IMR-90 (cell line): ENCODE results near the gene ERICH2. TPM values are rescaled to one million over a fixed set of nuclear protein-coding genes. Genes with fewer than 3 reads are reported as not detected.

Source experiments
- ATAC-seq: fragments of 200-7000 bp; cut with Tn5 transposase; 2 replicates; pipeline ENCODE4 v1.9.1; 2020; ENCODE audit warnings: low read depth, mild to moderate bottlenecking, moderate library complexity
- BruUV-seq: library from RNA; stranded (reverse); fragments of 400-500 nt; replicated peaks from 2 replicates; lab custom pipeline; 2021; lab: Mats Ljungman, UMichigan
- CTCF ChIA-PET: fragments of 300-600 bp; formaldehyde crosslinking; extraction: SDS; loops from one replicate; lab custom pipeline; 2021; ENCODE audit warnings: antibody characterized with exemption; lab: Yijun Ruan, JAX
- POLR2A ChIA-PET: fragments of 300-600 bp; sonication (Branson Sonifier 250); formaldehyde crosslinking; loops from one replicate; lab custom pipeline; 2022; ENCODE audit warnings: antibody characterized with exemption; ENCODE audit not compliant: unreplicated experiment; lab: Charles Lee
- DNase-seq: peaks from one replicate; pipeline ENCODE4 v3.0.0; 2013
- H2AFZ ChIP-seq: replicated peaks from 2 replicates; pipeline ENCODE3; 2013; ENCODE audit warnings: low read length, mild to moderate bottlenecking; ENCODE audit not compliant: poor library complexity
- H2AK5ac ChIP-seq: 2 replicates; pipeline ENCODE4 v1.6.1; 2013; ENCODE audit warnings: low read depth, low read length, inconsistent platforms
- H2AK9ac ChIP-seq: replicated peaks from 2 replicates; pipeline ENCODE3; 2013; ENCODE audit warnings: mild to moderate bottlenecking, low read depth, low read length, moderate library complexity; ENCODE audit not compliant: poor library complexity
- H2BK120ac ChIP-seq: 2 replicates; pipeline ENCODE4 v1.6.1; 2013; ENCODE audit warnings: low read depth, low read length, inconsistent platforms
- H2BK15ac ChIP-seq: 3 replicates; pipeline ENCODE4 v1.6.1; 2013; ENCODE audit warnings: low read depth, low read length, inconsistent platforms
- H2BK20ac ChIP-seq: 2 replicates; pipeline ENCODE4 v1.6.1; 2013; ENCODE audit warnings: low read depth, mild to moderate bottlenecking, inconsistent platforms, low read length, moderate library complexity
- H2BK5ac ChIP-seq: 2 replicates; pipeline ENCODE4 v1.6.1; 2013; ENCODE audit warnings: mild to moderate bottlenecking, low read depth, low read length, inconsistent platforms; ENCODE audit not compliant: poor library complexity, severe bottlenecking
- H3K14ac ChIP-seq: replicated peaks from 2 replicates; pipeline ENCODE4 v1.6.1; 2013; ENCODE audit warnings: low read depth, low read length, inconsistent platforms
- H3K18ac ChIP-seq: 2 replicates; pipeline ENCODE4 v1.6.1; 2013; ENCODE audit warnings: low read depth, low read length, control low read depth
- H3K23ac ChIP-seq: 2 replicates; pipeline ENCODE4 v1.6.1; 2013; ENCODE audit warnings: low read depth, low read length, inconsistent platforms
- H3K27ac ChIP-seq: 2 replicates; pipeline ENCODE4 v1.5.1; 2013; ENCODE audit warnings: mild to moderate bottlenecking, control low read depth, low read length; ENCODE audit not compliant: insufficient read depth
- H3K27me3 ChIP-seq: 2 replicates; pipeline ENCODE4 v1.6.1; 2013; ENCODE audit warnings: low read length; ENCODE audit not compliant: control insufficient read depth, insufficient read depth
- H3K36me3 ChIP-seq: 2 replicates; pipeline ENCODE4 v1.6.1; 2013; ENCODE audit warnings: low read length, mixed read lengths; ENCODE audit not compliant: control insufficient read depth, insufficient read depth
- H3K4ac ChIP-seq: 2 replicates; pipeline ENCODE4 v1.6.1; 2013; ENCODE audit warnings: low read depth, low read length, inconsistent platforms
- H3K4me1 ChIP-seq: 2 replicates; pipeline ENCODE4 v1.6.1; 2013; ENCODE audit warnings: low read length, mixed read lengths; ENCODE audit not compliant: control insufficient read depth, insufficient read depth
- H3K4me2 ChIP-seq: 2 replicates; pipeline ENCODE4 v1.6.1; 2013; ENCODE audit warnings: low read depth, mild to moderate bottlenecking, control low read depth, low read length, moderate library complexity
- H3K4me3 ChIP-seq: 2 replicates; pipeline ENCODE4 v1.5.1; 2013; ENCODE audit warnings: low read depth, mild to moderate bottlenecking, control low read depth, low read length, moderate library complexity; ENCODE audit not compliant: insufficient read depth
- H3K56ac ChIP-seq: 2 replicates; pipeline ENCODE4 v1.6.1; 2013; ENCODE audit warnings: low read length, inconsistent platforms; ENCODE audit not compliant: insufficient read depth; ENCODE audit errors: extremely low read depth
- H3K79me1 ChIP-seq, 2 experiments: 2 replicates each; pipeline ENCODE4 v1.6.1; 2013; ENCODE audit warnings: low read length in 2 of 2, inconsistent platforms in 1 of 2, low read depth in 1 of 2
- H3K9ac ChIP-seq: 2 replicates; pipeline ENCODE4 v1.6.1; 2013; ENCODE audit warnings: low read depth, low read length, control low read depth
- H3K9me1 ChIP-seq: 2 replicates; pipeline ENCODE4 v1.6.1; 2013; ENCODE audit warnings: low read length, inconsistent platforms; ENCODE audit not compliant: insufficient read depth
- H3K9me3 ChIP-seq: 2 replicates; pipeline ENCODE4 v1.6.1; 2013; ENCODE audit warnings: low read length; ENCODE audit not compliant: control insufficient read depth, insufficient read depth
- H4K20me1 ChIP-seq: 2 replicates; pipeline ENCODE4 v1.6.1; 2013; ENCODE audit warnings: low read length, inconsistent platforms; ENCODE audit not compliant: insufficient read depth
- H4K5ac ChIP-seq: 2 replicates; pipeline ENCODE4 v1.6.1; 2013; ENCODE audit warnings: mild to moderate bottlenecking, low read depth, low read length, control low read depth
- H4K8ac ChIP-seq, 2 experiments: 2 replicates each; pipeline ENCODE4 v1.6.1; 2013; ENCODE audit warnings: low read depth in 2 of 2, low read length in 2 of 2, control low read depth in 1 of 2, inconsistent platforms in 1 of 2
- H4K91ac ChIP-seq: 2 replicates; pipeline ENCODE4 v1.6.1; 2013; ENCODE audit warnings: low read depth, low read length, inconsistent platforms; ENCODE audit not compliant: insufficient read depth
- MAFK ChIP-seq: IDR thresholded peaks from 2 replicates; pipeline ENCODE4 v1.6.1; 2012; ENCODE audit warnings: low read depth, low read length, improper control_type of control experiment
- NFE2L2 ChIP-seq: fragments of 150-350 bp; IDR thresholded peaks from 2 replicates; pipeline ENCODE4 v1.6.1; 2016; ENCODE audit warnings: low read depth, mild to moderate bottlenecking, low read length
- RAD21 ChIP-seq: IDR thresholded peaks from 2 replicates; pipeline ENCODE4 v1.6.1; 2012; ENCODE audit warnings: low read length, improper control_type of control experiment
- RCOR1 ChIP-seq: IDR thresholded peaks from 2 replicates; pipeline ENCODE4 v1.6.1; 2012; ENCODE audit warnings: mild to moderate bottlenecking, low read length, improper control_type of control experiment; ENCODE audit not compliant: insufficient replicate concordance
- RFX5 ChIP-seq: IDR thresholded peaks from 2 replicates; pipeline ENCODE4 v1.8.0; 2012; ENCODE audit warnings: low read depth, mild to moderate bottlenecking, low read length, moderate library complexity
- SMC3 ChIP-seq: fragments of 150-350 bp; IDR thresholded peaks from 2 replicates; pipeline ENCODE4 v1.6.1; 2016; ENCODE audit warnings: low read depth, mild to moderate bottlenecking, antibody characterized with exemption, low read length, moderate library complexity
- USF2 ChIP-seq: fragments of 150-350 bp; IDR thresholded peaks from 2 replicates; pipeline ENCODE4 v1.6.1; 2017; ENCODE audit warnings: mild to moderate bottlenecking, antibody characterized with exemption, low read length, low read depth
- WGBS, 2 experiments: methylation state at CpG; one replicate each; pipeline versions ENCODE4 v1.1.5 to v1.1.7; 2013; ENCODE audit warnings: missing lambda C conversion rate in 2 of 2; ENCODE audit not compliant: insufficient read length in 1 of 2; ENCODE audit errors: extremely low coverage in 2 of 2; 5-methylcytosine and 5-hydroxymethylcytosine counted together
- dilution Hi-C: fragments of 300-500 bp; cut with HindIII; formaldehyde crosslinking; loops from one replicate; pipeline ENCODE4 v1.14.3; 2018; ENCODE audit warnings: low sequenced_read_pairs; ENCODE audit not compliant: unreplicated experiment
- in situ Hi-C: fragments of 300-500 bp; cut with MboI; formaldehyde crosslinking; loops from 3 replicates; pipeline ENCODE4 v1.14.3; 2019; ENCODE audit warnings: low sequenced_read_pairs, inconsistent platforms, mixed read lengths
- intact Hi-C: fragments of 100-400 bp; cut with micrococcal nuclease; formaldehyde crosslinking; loops from 2 replicates; pipeline ENCODE4 v1.10.0; 2022
- polyA plus RNA-seq, 3 experiments: library from polyadenylated mRNA; depleted of rRNA; stranded (reverse); fragments of >200 nt; gene quantifications; 2 replicates each; pipeline ENCODE4 v1.2.3, GENCODE V29; 2012; ENCODE audit warnings: low replicate concordance in 1 of 3
- total RNA-seq: library from RNA; depleted of rRNA; stranded (reverse); fragments of >200 nt; gene quantifications from 2 replicates; pipeline ENCODE4 v1.2.3, GENCODE V29; 2012
- TF ChIP-seq, protein P1 (sequence below): conservative IDR thresholded peaks from 2 replicates; pipeline ENCODE4 v1.5.1; 2012; ENCODE audit warnings: mild to moderate bottlenecking, low read depth, low read length, improper control_type of control experiment
- TF ChIP-seq, protein P2 (sequence below): fragments of 150-350 bp; IDR thresholded peaks from 2 replicates; pipeline ENCODE4 v1.6.1; 2016; ENCODE audit warnings: low read depth, mild to moderate bottlenecking, low read length, moderate library complexity, borderline replicate concordance

ERICH2 gene
- total and polyA plus RNA-seq, 2 of the 4 experiments (the other 2 are of a cell fraction): not detected

GRCh38 chr2:170764880-170765261 is 5.3 kb upstream of the ERICH2 start:
- Histone ChIP-seq H3K4me3 (no peak overlapping the region), H3K4me1 (no peaks in the 10 kb centered on the region), H3K36me3 (no peaks in the 10 kb centered on the region), H3K56ac (no peak overlapping the region), H2AFZ (no peak overlapping the region), H4K8ac (no peak overlapping the region), H2AK5ac (no peak overlapping the region), H4K5ac (no peak overlapping the region), H3K79me1 (no peaks in the 10 kb centered on the region), H3K18ac (no peak overlapping the region), H3K14ac (no peak overlapping the region), H2BK20ac (no peak overlapping the region), H3K27me3 (no peaks in the 10 kb centered on the region), H2AK9ac (no peak overlapping the region), H4K91ac (no peak overlapping the region), H3K9me1 (no peaks in the 10 kb centered on the region), H3K4ac (no peak overlapping the region), H2BK5ac (no peak overlapping the region), H3K9ac (no peak overlapping the region), H4K20me1 (no peaks in the 10 kb centered on the region), H3K23ac (no peak overlapping the region), H3K4me2 (no peak overlapping the region), H2BK15ac (no peak overlapping the region), H2BK120ac (no peak overlapping the region), H3K27ac (no peak overlapping the region), H3K9me3 (no peaks in the 10 kb centered on the region)
- intact Hi-C loops (no loop called here), in situ Hi-C loops (no loop called here), dilution Hi-C loops (no loop called here)
- ATAC-seq: no peak
- WGBS, 2 experiments: no CpG with 5 or more reads among the region's 2 CpGs
- TF ChIP-seq RCOR1 (no peak), RAD21 (no peak), MAFK (no peak), RFX5 (no peak), SMC3 (no peak), USF2 (no peak), NFE2L2 (no peak)
- TF ChIP-seq, protein P1, sequence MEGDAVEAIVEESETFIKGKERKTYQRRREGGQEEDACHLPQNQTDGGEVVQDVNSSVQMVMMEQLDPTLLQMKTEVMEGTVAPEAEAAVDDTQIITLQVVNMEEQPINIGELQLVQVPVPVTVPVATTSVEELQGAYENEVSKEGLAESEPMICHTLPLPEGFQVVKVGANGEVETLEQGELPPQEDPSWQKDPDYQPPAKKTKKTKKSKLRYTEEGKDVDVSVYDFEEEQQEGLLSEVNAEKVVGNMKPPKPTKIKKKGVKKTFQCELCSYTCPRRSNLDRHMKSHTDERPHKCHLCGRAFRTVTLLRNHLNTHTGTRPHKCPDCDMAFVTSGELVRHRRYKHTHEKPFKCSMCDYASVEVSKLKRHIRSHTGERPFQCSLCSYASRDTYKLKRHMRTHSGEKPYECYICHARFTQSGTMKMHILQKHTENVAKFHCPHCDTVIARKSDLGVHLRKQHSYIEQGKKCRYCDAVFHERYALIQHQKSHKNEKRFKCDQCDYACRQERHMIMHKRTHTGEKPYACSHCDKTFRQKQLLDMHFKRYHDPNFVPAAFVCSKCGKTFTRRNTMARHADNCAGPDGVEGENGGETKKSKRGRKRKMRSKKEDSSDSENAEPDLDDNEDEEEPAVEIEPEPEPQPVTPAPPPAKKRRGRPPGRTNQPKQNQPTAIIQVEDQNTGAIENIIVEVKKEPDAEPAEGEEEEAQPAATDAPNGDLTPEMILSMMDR: no peak
- TF ChIP-seq, protein P2, sequence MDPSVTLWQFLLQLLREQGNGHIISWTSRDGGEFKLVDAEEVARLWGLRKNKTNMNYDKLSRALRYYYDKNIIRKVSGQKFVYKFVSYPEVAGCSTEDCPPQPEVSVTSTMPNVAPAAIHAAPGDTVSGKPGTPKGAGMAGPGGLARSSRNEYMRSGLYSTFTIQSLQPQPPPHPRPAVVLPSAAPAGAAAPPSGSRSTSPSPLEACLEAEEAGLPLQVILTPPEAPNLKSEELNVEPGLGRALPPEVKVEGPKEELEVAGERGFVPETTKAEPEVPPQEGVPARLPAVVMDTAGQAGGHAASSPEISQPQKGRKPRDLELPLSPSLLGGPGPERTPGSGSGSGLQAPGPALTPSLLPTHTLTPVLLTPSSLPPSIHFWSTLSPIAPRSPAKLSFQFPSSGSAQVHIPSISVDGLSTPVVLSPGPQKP: no peak
- no peak for DNase-seq
- ChIA-PET CTCF (interaction anchor here (0.6 kb wide), 1 partner anchor 1293 kb away, joined by 4 read pairs; no protein-coding TSS in a partner anchor), POLR2A (no interaction called here)
- no TSS peak for BruUV-seq
